Lower leg skin (tissue), 4 donors: ENCODE data around the gene ZNF433. TPM values are rescaled to one million over a fixed set of nuclear protein-coding genes. Genes with fewer than 3 reads are reported as not detected.

Experiments
- DNase-seq, 2 donors: peaks; one replicate each; pipeline ENCODE4 v3.0.0-alpha.2; 2019; ENCODE audit warnings: low spot score in 2 of 2
- H3K4me3 ChIP-seq: fragments of 200-600 bp; sonication (generic); 2 replicates; pipeline ENCODE4 v1.5.1; 2017; ENCODE audit warnings: mild to moderate bottlenecking, low read depth; ENCODE audit not compliant: poor library complexity, severe bottlenecking
- POLR2A ChIP-seq, 2 donors: fragments of 450-650 bp; IDR thresholded peaks; one replicate each; pipeline ENCODE4 v1.6.1; 2016 to 2017; ENCODE audit warnings: antibody characterized with exemption in 2 of 2, mild to moderate bottlenecking in 1 of 2, moderate library complexity in 1 of 2
- WGBS, 2 donors: methylation state at CpG; one replicate each; pipeline ENCODE4 v1.1.5; 2018; 5-methylcytosine and 5-hydroxymethylcytosine counted together
- intact Hi-C: fragments of 100-400 bp; cut with DNase I; formaldehyde crosslinking; loops from one replicate; pipeline ENCODE4 v1.15.0; 2023; ENCODE audit warnings: low total_unique reads
- total RNA-seq, 4 donors: library from RNA; depleted of rRNA; stranded (reverse); fragments of >200 nt; gene quantifications; one replicate each; pipeline ENCODE4 v1.1.0, GENCODE V29; 2016
- TF ChIP-seq, protein P1 (sequence below), 3 donors: fragments of 450-650 bp; IDR thresholded peaks; one replicate each; pipeline ENCODE4 v1.5.1; 2016; ENCODE audit warnings: antibody characterized with exemption in 3 of 3, mild to moderate bottlenecking in 3 of 3, moderate library complexity in 2 of 3

Gene ZNF433
- total RNA-seq, 4 donors from 2014 or later = 8.8 to 13.9 (median 10.1) TPM

DNA sequence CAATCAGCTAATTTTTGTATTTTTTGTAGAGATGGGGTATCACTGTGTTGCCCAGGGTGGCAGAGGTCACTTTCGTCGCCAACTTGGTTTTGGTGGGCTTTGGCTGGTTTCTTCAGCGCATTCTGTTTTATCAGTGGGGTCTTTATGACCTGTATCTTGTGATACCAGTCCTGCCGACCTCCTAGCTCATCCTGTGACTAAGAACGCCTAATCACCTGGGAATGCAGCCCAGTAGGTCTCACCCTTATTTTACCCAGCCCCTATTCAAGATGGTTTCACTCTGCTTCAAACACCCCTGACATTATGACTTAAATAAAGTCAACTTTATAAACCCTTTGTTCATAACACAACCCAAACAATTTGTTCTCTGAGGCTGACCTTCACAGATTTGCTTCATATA, 20.3 kb upstream of the ZNF433 start:
- 71 to 77% methylated on average over 5 of the region's 5 CpGs for WGBS, 2 donors
- no peak overlapping the region for H3K4me3 ChIP-seq
- TF ChIP-seq POLR2A (IDR thresholded peaks at IDR 0.05) = no peak
- TF ChIP-seq, protein P1, sequence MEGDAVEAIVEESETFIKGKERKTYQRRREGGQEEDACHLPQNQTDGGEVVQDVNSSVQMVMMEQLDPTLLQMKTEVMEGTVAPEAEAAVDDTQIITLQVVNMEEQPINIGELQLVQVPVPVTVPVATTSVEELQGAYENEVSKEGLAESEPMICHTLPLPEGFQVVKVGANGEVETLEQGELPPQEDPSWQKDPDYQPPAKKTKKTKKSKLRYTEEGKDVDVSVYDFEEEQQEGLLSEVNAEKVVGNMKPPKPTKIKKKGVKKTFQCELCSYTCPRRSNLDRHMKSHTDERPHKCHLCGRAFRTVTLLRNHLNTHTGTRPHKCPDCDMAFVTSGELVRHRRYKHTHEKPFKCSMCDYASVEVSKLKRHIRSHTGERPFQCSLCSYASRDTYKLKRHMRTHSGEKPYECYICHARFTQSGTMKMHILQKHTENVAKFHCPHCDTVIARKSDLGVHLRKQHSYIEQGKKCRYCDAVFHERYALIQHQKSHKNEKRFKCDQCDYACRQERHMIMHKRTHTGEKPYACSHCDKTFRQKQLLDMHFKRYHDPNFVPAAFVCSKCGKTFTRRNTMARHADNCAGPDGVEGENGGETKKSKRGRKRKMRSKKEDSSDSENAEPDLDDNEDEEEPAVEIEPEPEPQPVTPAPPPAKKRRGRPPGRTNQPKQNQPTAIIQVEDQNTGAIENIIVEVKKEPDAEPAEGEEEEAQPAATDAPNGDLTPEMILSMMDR (IDR thresholded peaks at IDR 0.05) = no peak
- no peak for DNase-seq
- intact Hi-C loops = no loop called here

DNA sequence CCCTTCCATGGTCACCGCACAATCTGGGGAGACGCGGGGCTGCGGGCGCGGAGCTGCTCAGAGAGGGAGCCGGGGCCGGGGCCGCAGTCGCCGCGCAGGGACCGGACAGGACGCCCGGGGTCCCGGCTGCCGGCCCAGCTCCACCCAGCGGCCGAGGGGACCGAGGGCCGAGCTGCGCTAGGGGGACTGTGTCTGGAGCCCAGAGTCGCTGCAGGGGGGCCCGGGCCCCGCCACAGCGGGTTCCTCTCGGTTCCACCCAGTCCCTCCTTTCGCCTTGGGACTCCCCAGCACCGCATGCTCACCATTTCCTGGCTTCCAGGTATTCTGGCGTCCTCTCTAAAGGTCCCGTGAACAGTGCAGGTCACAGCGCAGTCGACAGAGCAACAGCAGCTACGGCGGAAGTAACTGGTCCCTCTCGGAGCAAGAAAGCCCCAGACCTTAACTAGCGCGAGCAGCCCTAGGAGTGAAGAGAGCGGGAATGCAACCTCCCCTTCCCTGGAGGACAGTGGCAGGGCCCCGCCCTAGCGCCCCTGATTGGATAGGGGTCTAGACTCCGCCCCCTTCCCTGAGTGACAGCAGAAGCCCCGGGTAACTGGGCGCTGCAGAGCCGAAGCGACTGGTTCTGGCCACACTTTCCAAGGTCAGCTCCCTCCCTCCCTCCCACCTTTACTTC, 17.2 kb upstream of the ZNF433 start, which contains the start of gene ZNF878:
Gene ZNF878 (minus strand): TSS at position 465 of the 673 bp plus-strand sequence. CDS start 160 bp downstream, at position 305.
- intact Hi-C loops = no loop called here
- TF ChIP-seq POLR2A (IDR thresholded peaks at IDR 0.05) = no peak
- TF ChIP-seq, protein P1 (IDR thresholded peaks at IDR 0.05) = no peak
- H3K4me3 ChIP-seq = peak within 1 kb of the TSS; percentile 63
- peak; percentile 88 to 98 for DNase-seq
- 0 to 2% methylated on average over 27 to 42 of the region's 46 CpGs for WGBS, 2 donors

- H3K4me3 ChIP-seq = peak overlapping the region; percentile 63
- peak in 1 of 2 donors; percentile 48 for DNase-seq
- 1% methylated on average over 14 of the region's 14 CpGs for WGBS, 2 donors
- intact Hi-C loops = no loop called here
- no peak for TF ChIP-seq POLR2A (IDR thresholded peaks at IDR 0.05)
- TF ChIP-seq, protein P1 (IDR thresholded peaks at IDR 0.05) = no peak
Measured at GRCh38 chr19:12052091-12052496, 16.6 kb upstream of the ZNF433 start.

GRCh38 chr19:12047868-12048267, 12.4 kb upstream of the ZNF433 start:
- DNase-seq = no peak
- intact Hi-C loops = no loop called here
- no peak overlapping the region for H3K4me3 ChIP-seq
- 97 to 100% methylated on average over 2 of the region's 2 CpGs for WGBS, 2 donors
- TF ChIP-seq, protein P1 (IDR thresholded peaks at IDR 0.05) = no peak
- no peak for TF ChIP-seq POLR2A (IDR thresholded peaks at IDR 0.05)

DNA sequence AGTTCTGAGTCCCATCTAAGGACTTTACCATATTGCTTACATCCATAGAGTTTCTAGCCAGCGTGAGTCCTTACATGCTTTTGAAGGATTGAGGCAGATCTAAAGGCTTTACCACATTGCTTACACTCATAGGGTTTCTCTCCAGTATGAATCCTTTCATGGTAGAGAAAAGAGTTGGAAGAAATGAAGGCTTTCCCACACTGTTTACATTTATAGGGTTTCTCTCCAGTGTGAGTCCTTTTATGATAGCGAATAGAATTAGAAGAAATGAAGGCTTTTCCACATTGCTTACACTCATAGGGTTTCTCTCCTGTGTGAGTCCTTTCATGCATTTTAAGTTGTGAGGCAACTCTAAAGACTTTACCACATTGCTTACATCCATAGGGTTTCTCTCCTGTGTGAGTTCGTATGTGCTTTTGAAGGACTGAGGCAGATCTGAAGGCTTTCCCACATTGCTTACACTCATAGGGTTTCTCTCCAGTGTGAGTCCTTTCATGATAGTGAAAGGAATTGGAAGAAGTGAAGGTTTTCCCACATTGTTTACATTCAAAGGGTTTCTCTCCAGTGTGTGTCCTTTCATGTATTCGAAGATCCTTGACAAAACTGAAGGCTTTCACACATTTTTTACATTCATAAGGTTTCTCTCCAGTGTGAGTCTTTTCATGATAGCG, 8.4 kb upstream of the ZNF433 start:
- DNase-seq = no peak
- no peak for TF ChIP-seq POLR2A (IDR thresholded peaks at IDR 0.05)
- TF ChIP-seq, protein P1 (IDR thresholded peaks at IDR 0.05) = no peak
- intact Hi-C loops = no loop called here
- 89 to 96% methylated on average over 5 of the region's 5 CpGs for WGBS, 2 donors
- H3K4me3 ChIP-seq = no peak overlapping the region
